GM12865 (cell line): ENCODE measurements around the gene ZDHHC20.

Source experiments
- DNase-seq: peaks from one replicate; pipeline ENCODE4 v3.0.0; 2010; ENCODE audit warnings: low read depth
- H3K4me3 ChIP-seq: 2 replicates; pipeline ENCODE4 v1.5.1; 2011; ENCODE audit warnings: mild to moderate bottlenecking, low read depth, low read length, control low read depth
- TF ChIP-seq, protein P1 (sequence below): IDR thresholded peaks from 2 replicates; pipeline ENCODE4 v1.5.1; 2011; ENCODE audit warnings: low read length, control low read depth, low read depth, inconsistent platforms; ENCODE audit not compliant: insufficient read depth; ENCODE audit errors: missing control alignments

The ZDHHC20 gene

DNA sequence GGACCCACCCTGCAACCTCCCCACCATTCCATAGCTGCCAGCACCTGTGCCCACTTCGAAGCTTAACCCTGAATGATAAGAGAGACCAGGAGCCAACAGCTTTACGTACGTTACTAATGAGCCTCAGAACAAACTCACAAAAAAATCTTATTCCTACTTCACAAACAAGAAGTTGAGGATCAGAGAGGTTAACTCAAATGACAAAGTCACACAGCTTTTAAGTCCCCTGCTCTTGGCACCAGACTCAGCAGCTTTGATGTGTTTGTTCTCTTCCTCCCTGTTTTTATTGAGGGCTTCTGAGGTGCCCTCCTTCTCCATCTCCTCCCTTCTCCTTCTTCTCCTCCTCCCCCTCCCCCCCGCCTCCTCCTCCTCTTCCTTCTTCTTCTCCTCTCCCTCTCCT, 115.4 kb downstream of the ZDHHC20 start:
- TF ChIP-seq, protein P1, sequence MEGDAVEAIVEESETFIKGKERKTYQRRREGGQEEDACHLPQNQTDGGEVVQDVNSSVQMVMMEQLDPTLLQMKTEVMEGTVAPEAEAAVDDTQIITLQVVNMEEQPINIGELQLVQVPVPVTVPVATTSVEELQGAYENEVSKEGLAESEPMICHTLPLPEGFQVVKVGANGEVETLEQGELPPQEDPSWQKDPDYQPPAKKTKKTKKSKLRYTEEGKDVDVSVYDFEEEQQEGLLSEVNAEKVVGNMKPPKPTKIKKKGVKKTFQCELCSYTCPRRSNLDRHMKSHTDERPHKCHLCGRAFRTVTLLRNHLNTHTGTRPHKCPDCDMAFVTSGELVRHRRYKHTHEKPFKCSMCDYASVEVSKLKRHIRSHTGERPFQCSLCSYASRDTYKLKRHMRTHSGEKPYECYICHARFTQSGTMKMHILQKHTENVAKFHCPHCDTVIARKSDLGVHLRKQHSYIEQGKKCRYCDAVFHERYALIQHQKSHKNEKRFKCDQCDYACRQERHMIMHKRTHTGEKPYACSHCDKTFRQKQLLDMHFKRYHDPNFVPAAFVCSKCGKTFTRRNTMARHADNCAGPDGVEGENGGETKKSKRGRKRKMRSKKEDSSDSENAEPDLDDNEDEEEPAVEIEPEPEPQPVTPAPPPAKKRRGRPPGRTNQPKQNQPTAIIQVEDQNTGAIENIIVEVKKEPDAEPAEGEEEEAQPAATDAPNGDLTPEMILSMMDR: no peak
- DNase-seq: no peak
- peak overlapping the region; percentile 63 for H3K4me3 ChIP-seq

DNA sequence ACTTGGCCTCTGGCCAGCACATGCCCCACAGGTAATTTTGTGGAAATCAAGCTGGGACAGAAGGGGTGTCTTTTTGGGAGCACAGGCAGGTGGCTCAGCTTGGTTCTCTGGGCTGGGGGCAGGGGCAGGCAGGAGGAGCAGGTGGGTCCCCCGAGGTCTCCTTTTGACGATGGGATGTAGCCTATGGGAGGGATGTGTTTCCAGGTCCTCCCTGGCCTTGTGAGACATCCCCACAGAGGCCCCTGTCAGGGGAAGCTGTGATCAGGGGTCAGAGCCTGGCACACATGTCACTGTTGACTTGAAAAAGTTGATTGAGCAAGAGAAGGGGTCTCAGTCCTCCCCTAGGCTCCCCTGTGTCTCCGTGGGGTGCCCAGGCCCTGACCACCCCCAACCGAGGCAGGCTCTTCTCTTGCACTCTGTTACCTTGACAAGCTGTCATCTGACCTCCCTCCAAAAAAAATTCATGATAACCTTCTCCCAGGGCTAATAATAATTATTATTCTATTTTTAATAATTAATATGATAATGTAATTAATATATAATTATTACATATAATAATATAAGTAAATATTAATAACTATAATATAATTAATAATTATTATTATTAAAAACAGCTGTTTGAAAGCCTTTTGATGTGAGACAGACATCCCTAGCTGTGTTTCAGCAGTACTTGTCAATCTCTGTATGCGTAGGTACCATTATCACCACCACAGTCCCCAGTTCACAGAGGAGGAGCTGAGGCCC, 116.2 kb downstream of the ZDHHC20 start:
- no peak overlapping the region for H3K4me3 ChIP-seq
- DNase-seq: no peak
- TF ChIP-seq, protein P1: no peak

DNA sequence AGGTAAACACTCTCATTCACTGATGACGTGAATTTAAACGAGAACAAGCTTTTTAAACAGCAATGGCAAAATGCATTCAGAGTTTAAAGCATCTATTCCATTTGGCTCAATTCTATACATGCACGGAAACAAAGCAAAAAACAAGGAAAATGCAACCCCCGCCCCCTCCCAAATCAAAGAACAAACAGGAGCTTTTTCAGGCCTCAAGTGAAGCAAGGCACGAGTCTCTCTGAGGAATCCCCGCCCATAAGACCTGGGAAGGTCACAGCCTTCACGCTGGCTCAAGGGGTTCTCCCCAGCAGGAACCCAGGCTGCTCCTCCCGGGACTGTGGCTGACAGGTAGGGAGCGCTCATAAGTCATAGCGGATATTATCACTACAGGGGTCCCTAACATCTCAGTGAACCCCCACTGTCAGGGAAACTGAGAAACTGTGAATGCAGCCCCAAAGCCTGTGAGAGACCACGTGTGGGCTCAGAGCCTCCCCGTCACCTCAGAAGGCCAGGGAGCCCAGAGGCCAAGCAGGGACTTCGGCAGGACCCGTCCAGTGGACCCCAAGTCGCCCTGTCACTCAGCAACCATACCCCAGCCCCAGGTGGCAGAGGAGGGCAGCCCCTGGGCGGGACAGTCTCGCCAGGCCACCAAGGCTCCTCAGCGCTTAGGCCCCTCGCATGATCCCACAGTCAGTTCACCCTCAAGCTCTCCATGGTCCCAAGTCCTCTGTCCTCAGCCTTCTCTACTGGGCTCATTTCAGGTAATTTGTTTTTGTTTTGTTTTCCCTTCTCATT, 117.3 kb downstream of the ZDHHC20 start:
- no peak overlapping the region for H3K4me3 ChIP-seq
- TF ChIP-seq, protein P1: no peak
- no peak for DNase-seq

DNA sequence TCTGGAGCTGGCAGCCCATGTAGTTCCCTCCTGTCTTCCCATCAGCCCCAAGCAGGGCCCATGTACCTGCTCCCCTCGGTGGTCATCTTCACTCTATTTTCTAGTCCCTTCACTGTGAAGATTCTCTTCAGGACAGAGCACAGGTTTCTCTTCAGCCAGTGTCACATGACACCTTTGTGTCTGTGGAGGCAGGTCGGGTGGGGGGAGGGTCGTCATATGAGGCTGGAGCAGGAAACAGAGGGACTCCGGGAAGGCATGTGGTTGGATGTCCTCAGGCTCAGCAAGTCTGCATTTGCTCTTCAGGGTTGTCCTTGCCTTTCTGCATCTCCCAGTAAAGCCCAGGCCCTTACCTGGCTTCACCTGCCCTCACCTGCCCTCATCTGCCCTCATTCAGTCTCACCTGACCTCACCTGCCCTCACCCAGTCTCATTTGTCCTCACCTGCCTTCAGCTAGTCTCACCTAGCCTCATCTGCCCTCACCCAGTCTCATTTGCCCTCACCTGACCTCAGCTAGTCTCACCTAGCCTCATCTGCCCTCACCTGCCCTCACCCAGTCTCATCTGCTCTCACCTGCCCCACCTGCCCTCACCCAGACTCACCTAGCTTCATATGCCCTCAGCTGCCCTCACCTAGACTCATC, 120.3 kb downstream of the ZDHHC20 start:
- no peak overlapping the region for H3K4me3 ChIP-seq
- no peak for DNase-seq
- TF ChIP-seq, protein P1: no peak

DNA sequence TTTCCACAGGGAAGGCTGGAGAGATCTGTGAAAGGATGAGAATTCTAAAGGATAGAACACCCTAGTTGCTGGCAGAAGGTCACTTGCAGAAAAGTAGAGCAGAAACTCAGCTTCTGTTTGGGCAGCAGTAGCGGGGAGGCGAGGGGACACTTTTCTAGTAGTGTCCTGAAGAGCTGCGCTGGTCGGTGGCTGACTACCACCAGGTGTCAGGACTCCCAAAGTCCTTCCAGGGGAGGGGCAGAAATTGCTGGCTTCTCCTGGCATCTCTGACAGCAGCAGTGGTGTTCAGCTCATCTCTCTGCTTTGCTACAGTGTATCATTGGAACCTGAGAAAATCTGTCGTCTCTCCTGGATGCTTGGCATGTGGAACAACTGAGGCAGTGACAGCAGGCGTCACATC, 120.9 kb downstream of the ZDHHC20 start:
- TF ChIP-seq, protein P1: no peak
- no peak overlapping the region for H3K4me3 ChIP-seq
- no peak for DNase-seq

DNA sequence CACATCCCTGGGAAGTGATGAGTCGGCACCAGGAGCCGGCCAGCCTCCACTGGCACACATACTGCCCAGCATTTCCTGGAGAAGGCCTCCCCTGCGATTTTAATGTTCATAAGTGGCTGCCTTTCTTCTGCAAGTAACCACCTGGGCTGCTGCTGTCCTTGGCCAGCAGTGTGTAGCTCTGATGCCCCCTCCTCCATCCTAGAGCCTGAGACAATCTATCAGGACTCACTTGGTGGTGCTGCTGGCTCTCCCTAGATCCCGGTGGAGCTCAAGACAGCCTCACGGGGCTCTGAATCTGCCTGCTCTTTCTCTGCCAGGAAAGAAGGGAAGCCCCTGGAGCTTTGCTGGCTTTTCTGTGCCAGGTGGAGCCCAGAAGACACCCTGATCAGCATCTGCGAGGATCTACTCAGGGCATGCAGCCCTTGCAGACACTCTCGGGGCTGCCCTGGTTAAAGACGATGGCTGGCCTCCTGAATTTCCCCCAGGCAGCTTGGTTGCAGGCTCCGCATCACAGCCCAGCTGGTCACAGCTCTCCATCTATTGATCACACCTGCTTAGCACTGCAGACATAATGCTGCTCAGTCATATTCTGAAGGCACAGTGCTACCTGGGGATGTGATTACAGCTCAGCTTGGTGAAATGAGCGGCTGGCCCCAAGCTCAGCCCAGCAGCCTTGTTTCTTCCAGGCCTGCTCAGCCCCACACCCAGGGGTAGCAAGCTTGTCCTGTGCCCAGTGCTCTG, 122.3 kb downstream of the ZDHHC20 start:
- TF ChIP-seq, protein P1: no peak
- H3K4me3 ChIP-seq: no peak overlapping the region
- no peak for DNase-seq
